A673 (cell line): ENCODE data around the gene SCGB2B2. TPM values are rescaled to one million over a fixed set of nuclear protein-coding genes. Genes with fewer than 3 reads are reported as not detected.

Experiments used
- BruUV-seq: library from RNA; stranded (reverse); fragments of 400-500 nt; replicated peaks from 2 replicates; lab custom pipeline; 2021; lab: Mats Ljungman, UMichigan
- CTCF ChIA-PET: fragments of 300-600 bp; sonication (Branson Sonifier 250); formaldehyde crosslinking; loops from one replicate; lab custom pipeline; 2022; ENCODE audit warnings: antibody characterized with exemption; lab: Charles Lee
- POLR2A ChIA-PET: fragments of 300-600 bp; sonication (Branson Sonifier 250); formaldehyde crosslinking; loops from one replicate; lab custom pipeline; 2022; ENCODE audit warnings: antibody characterized with exemption; ENCODE audit not compliant: low non-redundant PET; lab: Charles Lee
- DNase-seq: peaks from one replicate; pipeline ENCODE4 v3.0.0-alpha.2; 2015; ENCODE audit warnings: low spot score
- H3K27ac ChIP-seq: fragments of 200-600 bp; sonication (generic); 2 replicates; pipeline ENCODE4 v1.5.1; 2016; ENCODE audit warnings: mixed run types, low read depth, mild to moderate bottlenecking, mixed read lengths, antibody characterized with exemption, low read length; ENCODE audit not compliant: poor library complexity, severe bottlenecking
- H3K27me3 ChIP-seq: fragments of 200-600 bp; sonication (generic); replicated peaks from 2 replicates; pipeline ENCODE4 v1.6.1; 2017; ENCODE audit warnings: mixed run types, low read depth, mild to moderate bottlenecking, mixed read lengths, antibody characterized with exemption, low read length; ENCODE audit not compliant: insufficient read depth, poor library complexity
- H3K36me3 ChIP-seq: fragments of 200-600 bp; sonication (generic); 2 replicates; pipeline ENCODE4 v1.6.1; 2016; ENCODE audit warnings: mixed run types, mild to moderate bottlenecking, mixed read lengths, antibody characterized with exemption, low read length; ENCODE audit not compliant: insufficient read depth, poor library complexity, severe bottlenecking
- H3K4me1 ChIP-seq: fragments of 200-600 bp; sonication (generic); 2 replicates; pipeline ENCODE4 v1.6.1; 2017; ENCODE audit warnings: mixed run types, mild to moderate bottlenecking, mixed read lengths, antibody characterized with exemption, low read length; ENCODE audit not compliant: insufficient read depth, poor library complexity, severe bottlenecking
- H3K4me3 ChIP-seq: fragments of 200-600 bp; sonication (generic); 2 replicates; pipeline ENCODE4 v1.5.1; 2016; ENCODE audit warnings: low read depth, mixed run types, mild to moderate bottlenecking, mixed read lengths, low read length; ENCODE audit not compliant: poor library complexity, severe bottlenecking
- H3K9me3 ChIP-seq: fragments of 200-600 bp; sonication (generic); 2 replicates; pipeline ENCODE4 v1.6.1; 2016; ENCODE audit warnings: mixed run types, low read depth, mild to moderate bottlenecking, mixed read lengths, antibody characterized with exemption, low read length; ENCODE audit not compliant: poor library complexity, severe bottlenecking
- CTCF ChIP-seq: fragments of 300-800, 200-600 bp; sonication (generic); conservative IDR thresholded peaks from 2 replicates; pipeline ENCODE4 v1.5.1; 2017; ENCODE audit warnings: low read depth, mild to moderate bottlenecking, antibody characterized with exemption, low read length, moderate library complexity, mixed read lengths
- EZH2 ChIP-seq: fragments of 200-600 bp; sonication (generic); IDR thresholded peaks from 2 replicates; pipeline ENCODE4 v1.6.1; 2017; ENCODE audit warnings: borderline replicate concordance, low read depth, mild to moderate bottlenecking, mixed read lengths, antibody characterized with exemption, low read length; ENCODE audit not compliant: poor library complexity, severe bottlenecking
- intact Hi-C: fragments of 100-400 bp; cut with micrococcal nuclease; formaldehyde crosslinking; loops from one replicate; pipeline ENCODE4 v1.10.0; 2022; ENCODE audit not compliant: unreplicated experiment
- total RNA-seq: library from RNA; stranded (reverse); gene quantifications from 2 replicates; pipeline ENCODE4 v1.2.3, GENCODE V29; 2021

The SCGB2B2 gene
- total RNA-seq, 1 experiment from 2014 or later = 0.24 TPM

- TF ChIP-seq EZH2 = no peak
- TF ChIP-seq CTCF = no peak
- Histone ChIP-seq H3K27me3 (no peaks in the 10 kb centered on the region), H3K36me3 (no peaks in the 10 kb centered on the region), H3K4me1 (no peaks in the 10 kb centered on the region), H3K27ac (no peak overlapping the region), H3K4me3 (no peak overlapping the region), H3K9me3 (peaks cover 4% of the 10 kb centered on the region)
- POLR2A ChIA-PET = no interaction called here
- no peak for DNase-seq
- no TSS peak for BruUV-seq
- intact Hi-C loops = no loop called here
- CTCF ChIA-PET = no interaction called here
These were observed 26.9 kb downstream of the SCGB2B2 start for GRCh38 chr19:34649886-34650543.

DNA sequence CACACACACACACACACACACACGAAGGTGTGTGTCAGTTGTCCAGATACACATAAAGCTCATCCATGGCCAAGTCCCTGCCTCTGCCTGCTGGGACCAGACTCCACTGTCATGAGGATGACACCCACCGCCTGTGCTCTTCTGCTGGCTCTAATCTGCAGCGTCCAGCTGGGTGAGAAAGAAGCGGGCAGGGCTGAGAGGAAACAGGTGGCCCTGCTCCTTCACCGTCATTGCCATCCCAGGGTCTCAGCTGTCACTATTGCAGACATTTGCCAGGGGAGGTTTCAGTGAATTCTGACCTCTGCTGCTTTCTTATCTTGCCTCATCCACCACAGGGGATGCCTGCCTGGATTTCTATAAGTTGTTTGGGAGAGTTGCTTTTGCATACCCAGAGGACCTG, 31.4 kb downstream of the SCGB2B2 start:
- CTCF ChIA-PET = no interaction called here
- H3K36me3 ChIP-seq = no peaks in the 10 kb centered on the region
- DNase-seq = no peak
- no peak overlapping the region for H3K27ac ChIP-seq
- no TSS peak for BruUV-seq
- no peaks in the 10 kb centered on the region for H3K9me3 ChIP-seq
- POLR2A ChIA-PET = no interaction called here
- TF ChIP-seq CTCF (no peak), EZH2 (no peak)
- no peak overlapping the region for H3K4me3 ChIP-seq
- intact Hi-C loops = no loop called here
- no peaks in the 10 kb centered on the region for H3K4me1 ChIP-seq
- H3K27me3 ChIP-seq = peaks cover 3% of the 10 kb centered on the region

- no peak for DNase-seq
- Histone ChIP-seq H3K4me3 (no peak overlapping the region), H3K27me3 (peaks cover 3% of the 10 kb centered on the region), H3K27ac (no peak overlapping the region), H3K36me3 (no peaks in the 10 kb centered on the region), H3K9me3 (no peaks in the 10 kb centered on the region), H3K4me1 (no peaks in the 10 kb centered on the region)
- ChIA-PET CTCF (no interaction called here), POLR2A (no interaction called here)
- BruUV-seq = no TSS peak
- intact Hi-C loops = no loop called here
- no peak for TF ChIP-seq EZH2
- TF ChIP-seq CTCF = no peak
These were observed 31.9 kb downstream of the SCGB2B2 start for GRCh38 chr19:34644991-34645461.
